GM19455 (cell line): Measurements from ENCODE around the gene USP7.

ENCODE experiments used
- ATAC-seq: cut with Tn5 transposase; IDR thresholded peaks from one replicate; pipeline ENCODE4 v1.9.1; 2021; ENCODE audit not compliant: unreplicated experiment

Gene USP7

GRCh38 chr16:8904018-8904430 lies 59.7 kb downstream of the USP7 start:
- no peak for ATAC-seq

GRCh38 chr16:8903004-8903403 lies 60.7 kb downstream of the USP7 start:
- no peak for ATAC-seq

- no peak for ATAC-seq
Measured at GRCh38 chr16:8901320-8901861, 62.3 kb downstream of the USP7 start.

GRCh38 chr16:8900343-8900742 lies 63.4 kb downstream of the USP7 start:
- no peak for ATAC-seq

GRCh38 chr16:8899709-8900317 lies 63.9 kb downstream of the USP7 start:
- no peak for ATAC-seq

- no peak for ATAC-seq
Measured at GRCh38 chr16:8898660-8899318, 64.9 kb downstream of the USP7 start.

- no peak for ATAC-seq
Measured at GRCh38 chr16:8894736-8895334, 68.9 kb downstream of the USP7 start.

- no peak for ATAC-seq
Measured at GRCh38 chr16:8893976-8894690, 69.6 kb downstream of the USP7 start.

- ATAC-seq = no peak
Measured at GRCh38 chr16:8893426-8893825, 70.3 kb downstream of the USP7 start.

GRCh38 chr16:8892101-8892575 lies 71.6 kb downstream of the USP7 start:
- ATAC-seq = peak; percentile 29

GRCh38 chr16:8890549-8890921 lies 73.2 kb downstream of the USP7 start:
- ATAC-seq = no peak

GRCh38 chr16:8889893-8890548 lies 73.7 kb downstream of the USP7 start:
- no peak for ATAC-seq

GRCh38 chr16:8888951-8889892 lies 74.5 kb downstream of the USP7 start:
- no peak for ATAC-seq

GRCh38 chr16:8887952-8888560 lies 75.7 kb downstream of the USP7 start:
- no peak for ATAC-seq

- ATAC-seq = no peak
Measured at GRCh38 chr16:8887431-8887765, 76.3 kb downstream of the USP7 start.

- ATAC-seq = no peak
Measured at GRCh38 chr16:8886593-8887430, 76.9 kb downstream of the USP7 start.

GRCh38 chr16:8885674-8886592 lies 77.8 kb downstream of the USP7 start:
- no peak for ATAC-seq
